Activated CD8-positive, alpha-beta memory T cell treated with anti-CD3 and anti-CD28 coated beads, Interleukin-2, amount 50 U/mL, for 1 hour (primary cell): ENCODE results near the gene CTTNBP2NL.

Source experiments
- DNase-seq: peaks from one replicate; pipeline ENCODE4 v3.0.0-alpha.2; 2020; ENCODE audit errors: extremely low read depth

The CTTNBP2NL gene

DNA sequence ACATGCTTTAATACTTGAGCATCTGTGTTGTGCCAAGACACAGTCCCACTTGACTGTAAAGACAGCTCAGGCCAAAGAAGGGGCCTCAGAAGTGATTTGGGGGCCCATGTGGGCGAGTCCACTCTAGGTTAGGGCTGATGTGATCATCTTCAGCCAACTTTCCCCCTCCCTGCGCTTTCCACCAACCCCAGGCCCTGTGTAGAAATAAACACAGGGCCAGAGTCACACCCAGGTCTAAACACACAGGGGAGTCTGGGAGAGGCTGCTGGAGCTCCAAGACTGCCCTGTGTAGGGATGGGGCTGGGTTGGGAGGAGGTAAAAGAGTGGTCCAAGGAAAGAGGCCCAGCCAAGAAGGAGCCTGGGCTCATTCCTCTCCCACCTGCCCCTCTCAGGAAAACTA lies 110.3 kb downstream of the CTTNBP2NL start:
- DNase-seq = no peak

DNA sequence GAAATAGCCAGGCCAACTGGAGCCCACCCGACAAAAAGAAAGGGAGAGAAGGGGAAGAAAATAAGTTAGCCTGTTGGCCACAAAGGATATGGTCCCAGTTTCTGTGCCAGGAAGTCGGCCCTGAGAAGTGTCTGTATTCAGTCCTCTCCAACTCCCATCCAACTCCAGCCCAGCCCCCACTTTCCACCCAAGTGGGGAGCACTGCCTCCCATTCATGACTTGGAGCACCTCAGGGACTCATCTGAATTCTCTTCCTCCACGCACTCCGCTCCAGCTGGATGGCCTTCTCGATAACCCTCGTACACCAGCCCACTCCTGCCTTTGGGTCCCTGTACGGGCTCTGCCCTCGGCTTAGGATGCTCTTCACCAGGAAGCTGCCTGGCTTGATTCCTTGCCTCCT lies 110.7 kb downstream of the CTTNBP2NL start:
- no peak for DNase-seq

- DNase-seq = no peak
Measured at GRCh38 chr1:112507336-112507735, 111.3 kb downstream of the CTTNBP2NL start.

GRCh38 chr1:112507921-112508277 lies 111.9 kb downstream of the CTTNBP2NL start:
- no peak for DNase-seq

GRCh38 chr1:112508278-112509004 lies 112.4 kb downstream of the CTTNBP2NL start, which contains the start of gene WNT2B:
Gene WNT2B, plus strand, starts transcription at chr1:112508965. Its CDS starts 298 bp downstream, at chr1:112509263.
- DNase-seq = no peak

GRCh38 chr1:112509005-112509659 lies 113.1 kb downstream of the CTTNBP2NL start:
- no peak for DNase-seq

DNA sequence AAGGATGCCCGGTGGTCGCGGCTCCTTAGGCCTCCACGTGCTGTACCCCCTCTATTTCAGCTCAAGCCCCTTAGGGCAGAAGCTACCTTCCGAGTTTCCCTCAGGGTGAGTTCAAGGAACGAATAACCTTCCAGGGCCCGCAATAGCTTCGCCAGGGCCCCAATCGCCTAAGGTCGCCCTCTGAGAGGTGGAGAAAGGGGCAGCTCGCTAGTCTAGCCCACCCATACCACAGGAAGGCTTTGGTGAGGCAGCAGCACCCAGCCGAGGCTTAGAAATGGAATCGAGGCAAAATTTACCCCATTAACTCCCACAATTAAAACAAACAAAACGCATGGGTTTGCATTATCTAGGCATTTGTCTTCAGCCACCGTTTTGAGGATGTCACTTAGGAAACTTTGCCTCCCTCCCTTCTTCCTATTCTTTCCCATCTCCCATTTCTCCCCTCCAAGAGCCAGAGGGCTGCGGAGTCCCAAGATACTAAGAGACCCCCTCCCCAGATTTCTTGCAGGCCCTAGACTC lies 113.7 kb downstream of the CTTNBP2NL start:
- no peak for DNase-seq

DNA sequence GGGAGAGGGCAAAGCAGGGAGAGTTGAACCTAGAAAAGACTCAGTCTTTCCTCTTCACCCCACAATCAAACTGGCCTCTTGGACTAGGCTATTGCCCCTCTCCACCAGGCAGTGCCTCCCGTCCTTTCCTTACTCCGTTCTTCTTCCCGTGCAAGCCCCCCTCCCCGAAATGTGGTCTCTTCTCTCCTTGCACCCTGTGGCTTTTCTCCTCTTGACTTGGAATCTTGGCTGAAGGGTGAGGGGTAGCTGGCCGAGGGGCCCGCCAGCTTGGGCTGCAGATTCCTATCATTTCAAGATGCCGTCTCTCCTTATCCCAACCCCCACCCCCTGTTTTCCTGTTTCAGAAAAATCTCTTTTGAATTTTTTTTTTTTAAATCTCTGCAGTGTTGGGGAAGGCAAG lies 114.3 kb downstream of the CTTNBP2NL start:
- no peak for DNase-seq
